SK-N-MC (cell line): ENCODE data around the gene TDRD12.

Experiments
- EZH2 ChIP-seq: fragments of 200-600 bp; sonication (generic); IDR thresholded peaks from one replicate; pipeline ENCODE4 v1.6.1; 2017; ENCODE audit warnings: antibody characterized with exemption
- FOXP2 ChIP-seq: optimal IDR thresholded peaks from 2 replicates; pipeline ENCODE3; 2011; ENCODE audit warnings: mild to moderate bottlenecking, moderate library complexity; ENCODE audit not compliant: insufficient read depth; ENCODE audit errors: extremely low read length, control extremely low read depth
- POLR2AphosphoS5 ChIP-seq: IDR thresholded peaks from 2 replicates; pipeline ENCODE4 v1.6.1; 2012; ENCODE audit warnings: mild to moderate bottlenecking, low read depth, low read length, borderline replicate concordance

DNA sequence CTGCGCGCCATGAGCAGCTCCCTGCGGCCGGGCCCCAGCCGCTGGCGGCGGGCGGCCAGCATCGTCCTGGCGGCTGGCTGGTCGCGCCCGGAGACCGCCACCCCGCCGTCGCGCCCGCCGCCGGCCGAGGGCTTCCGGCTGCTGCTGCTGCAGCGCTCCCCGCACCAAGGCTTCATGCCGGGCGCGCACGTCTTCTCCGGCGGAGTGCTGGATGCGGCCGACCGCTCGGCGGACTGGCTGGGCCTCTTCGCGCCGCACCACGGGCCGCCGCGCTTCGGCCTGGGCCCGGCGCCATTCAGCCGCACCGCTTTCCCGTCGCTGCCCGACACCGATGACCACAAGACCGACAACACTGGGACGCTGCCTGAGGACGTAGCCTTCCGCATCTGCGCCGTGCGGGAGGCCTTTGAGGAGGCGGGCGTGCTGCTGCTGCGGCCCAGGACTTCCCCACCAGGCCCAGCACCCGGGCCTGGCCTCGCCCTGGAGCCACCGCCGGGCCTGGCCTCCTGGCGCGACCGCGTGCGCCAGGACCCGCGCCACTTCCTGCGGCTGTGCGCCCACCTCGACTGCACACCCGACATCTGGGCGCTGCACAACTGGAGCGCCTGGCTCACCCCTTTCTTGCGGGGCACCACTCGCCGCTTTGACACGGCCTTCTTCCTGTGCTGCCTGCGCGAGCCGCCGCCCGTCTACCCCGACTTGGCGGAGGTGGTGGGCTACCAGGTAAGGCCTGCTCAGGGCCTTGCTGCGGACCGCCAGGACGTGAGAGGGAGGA lies 27.4 kb upstream of the TDRD12 start:
- TF ChIP-seq EZH2 (no peak), POLR2AphosphoS5 (no peak), FOXP2 (no peak)
